A549 (cell line): ENCODE measurements around the gene ANKRD62.

Experiments used
- CHD2 ChIP-seq: fragments of 150-350 bp; IDR thresholded peaks from 2 replicates; pipeline ENCODE4 v1.6.1; 2014; ENCODE audit warnings: low read length; ENCODE audit not compliant: partially characterized antibody
- CHD4 ChIP-seq: fragments of 200-600 bp; sonication (generic); IDR thresholded peaks from 2 replicates; pipeline ENCODE4 v1.6.1; 2016; ENCODE audit warnings: antibody characterized with exemption, mild to moderate bottlenecking, borderline replicate concordance
- CTCF ChIP-seq: fragments of >200 bp; sonication (Bioruptor Twin); formaldehyde crosslinking; IDR thresholded peaks from 3 replicates; pipeline ENCODE4 v1.5.1; 2016
- EHMT2 ChIP-seq: fragments of 200-600 bp; sonication (generic); IDR thresholded peaks from 2 replicates; pipeline ENCODE4 v1.6.1; 2016; ENCODE audit warnings: antibody characterized with exemption, low read depth, mild to moderate bottlenecking, moderate library complexity
- HES2 ChIP-seq: fragments of >200 bp; sonication (Bioruptor Twin); formaldehyde crosslinking; IDR thresholded peaks from 2 replicates; pipeline ENCODE4 v1.6.1; 2016
- MAX ChIP-seq: IDR thresholded peaks from 2 replicates; pipeline ENCODE4 v1.6.1; 2012
- NR3C1 ChIP-seq: fragments of >200 bp; sonication (Bioruptor Twin); formaldehyde crosslinking; IDR thresholded peaks from 3 replicates; pipeline ENCODE4 v1.6.1; 2017
- POLR2A ChIP-seq: IDR thresholded peaks from 2 replicates; pipeline ENCODE4 v1.6.1; 2012; ENCODE audit warnings: mild to moderate bottlenecking, low read length
- REST ChIP-seq: fragments of 200-600 bp; sonication (generic); IDR thresholded peaks from 2 replicates; pipeline ENCODE4 v1.6.1; 2016; ENCODE audit warnings: antibody characterized with exemption, mild to moderate bottlenecking, moderate library complexity
- SMC3 ChIP-seq: fragments of >200 bp; sonication (Bioruptor Twin); formaldehyde crosslinking; IDR thresholded peaks from 3 replicates; pipeline ENCODE4 v1.6.1; 2018; ENCODE audit warnings: inconsistent platforms
- ZFP36 ChIP-seq: fragments of 450-650 bp; IDR thresholded peaks from 2 replicates; pipeline ENCODE4 v1.6.1; 2014; ENCODE audit warnings: borderline replicate concordance; ENCODE audit not compliant: partially characterized antibody

GRCh38 chr18:12062974-12063373, 30.7 kb upstream of the ANKRD62 start:
- TF ChIP-seq HES2 (no peak), CTCF (no peak), ZFP36 (no peak), CHD2 (no peak), NR3C1 (no peak), POLR2A (no peak), SMC3 (no peak), MAX (no peak), CHD4 (no peak), EHMT2 (no peak), REST (no peak)
